ENCODE measurements around the gene TSKS. TPM values are rescaled to one million over a fixed set of nuclear protein-coding genes. Genes with fewer than 3 reads are reported as not detected.
A peak's percentile ranks its signal among the peaks of the same experiment; 100 is the strongest.

The TSKS gene
- total and polyA plus RNA-seq, 3 donors from 2014 or later: 65.3 to 137 (median 101) TPM

- Histone ChIP-seq H3K9me3 (no peaks in the 10 kb centered on the region), H3K4me1 (peaks cover 6% of the 10 kb centered on the region), H3K27ac (no peak overlapping the region), H3K27me3 (no peaks in the 10 kb centered on the region), H3K36me3 (ENCODE audit: low read depth, missing control alignments) (no peaks in the 10 kb centered on the region), H3K4me3 (no peak overlapping the region)
- WGBS, 2 donors: 94 to 96% methylated on average over 6 of the region's 6 CpGs
- intact Hi-C loops (cut with DNase I; ENCODE audit: low total_unique reads): no loop called here
- no peak for DNase-seq
- TF ChIP-seq POLR2A (IDR thresholded peaks at IDR 0.05): no peak
- TF ChIP-seq CTCF (IDR thresholded peaks at IDR 0.05): no peak
These were observed 67.0 kb downstream of the TSKS start for GRCh38 chr19:49696115-49696514.

DNA sequence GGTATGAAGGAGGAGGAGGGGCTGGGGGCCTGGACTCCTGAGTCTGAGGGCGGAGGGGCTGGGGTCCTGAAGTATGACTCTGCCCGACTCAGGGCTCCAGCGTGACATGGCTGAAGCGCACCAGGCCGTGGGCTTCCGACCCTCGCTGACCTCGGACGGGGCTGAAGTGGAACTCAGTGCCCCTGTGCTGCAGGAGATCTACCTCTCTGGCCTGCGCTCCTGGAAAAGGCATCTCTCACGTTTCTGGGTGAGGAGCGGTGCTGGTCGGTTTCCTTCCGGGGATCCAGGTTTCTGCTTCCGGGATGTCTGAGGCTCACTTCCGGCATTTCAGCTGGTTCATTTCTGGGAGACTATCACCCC, 71.0 kb downstream of the TSKS start:
- H3K9me3 ChIP-seq: no peaks in the 10 kb centered on the region
- no peak for DNase-seq
- H3K27ac ChIP-seq: no peak overlapping the region
- peak overlapping the region; percentile 47 to 56 for H3K4me3 ChIP-seq
- no peaks in the 10 kb centered on the region for H3K36me3 ChIP-seq (ENCODE audit: low read depth, missing control alignments)
- H3K27me3 ChIP-seq: no peaks in the 10 kb centered on the region
- peaks cover 16% of the 10 kb centered on the region for H3K4me1 ChIP-seq
- no peak for TF ChIP-seq POLR2A (IDR thresholded peaks at IDR 0.05)
- TF ChIP-seq CTCF (IDR thresholded peaks at IDR 0.05): no peak
- WGBS, 2 donors: 45% methylated on average over 7 to 16 of the region's 16 CpGs
- intact Hi-C loops (cut with DNase I; ENCODE audit: low total_unique reads): no loop called here

DNA sequence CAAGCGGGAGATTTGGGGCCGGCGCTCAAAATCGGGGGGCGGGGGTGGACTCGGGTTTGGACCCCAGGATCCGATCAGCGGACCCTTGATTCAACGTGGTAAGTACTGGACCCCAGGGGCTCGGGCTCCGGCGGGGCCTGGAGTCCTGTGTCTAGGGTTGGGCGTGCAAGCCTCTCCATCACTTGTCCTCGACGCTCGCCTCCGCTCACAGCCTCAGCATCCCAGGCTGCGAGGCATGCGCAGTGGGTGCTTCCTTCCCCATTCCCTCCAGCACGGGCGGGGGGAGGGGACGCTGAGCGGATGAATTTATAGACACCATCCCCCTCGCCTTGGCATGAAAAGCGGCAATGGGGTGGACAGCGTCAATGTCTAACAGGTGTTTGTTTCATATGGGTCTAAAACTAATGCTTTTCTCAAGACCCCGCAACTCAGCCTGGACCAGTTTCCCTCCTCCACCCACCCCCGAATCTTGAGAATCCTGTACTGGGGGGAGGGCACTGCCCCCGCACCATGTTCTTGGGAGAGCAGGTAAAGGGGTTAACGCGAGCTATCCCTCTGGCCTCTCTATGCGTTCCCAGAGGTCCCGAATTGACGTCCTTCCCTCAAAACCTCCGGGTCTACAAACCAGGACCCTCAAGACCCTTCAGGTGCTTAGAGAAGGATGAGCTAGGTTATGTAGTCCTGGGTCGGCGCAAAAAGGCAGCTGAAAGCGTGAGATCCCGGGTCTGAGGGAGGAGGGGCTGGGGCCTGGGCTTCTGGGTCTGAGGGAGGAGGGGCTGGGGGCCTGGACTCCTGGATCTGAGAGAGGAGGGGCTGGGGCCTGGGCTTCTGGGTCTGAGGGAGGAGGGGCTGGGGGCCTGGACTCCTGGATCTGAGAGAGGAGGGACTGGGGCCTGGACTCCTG, 71.6 kb downstream of the TSKS start:
- 9 to 16% methylated on average over 34 to 39 of the region's 39 CpGs for WGBS, 2 donors
- Histone ChIP-seq H3K36me3 (ENCODE audit: low read depth, missing control alignments) (no peaks in the 10 kb centered on the region), H3K27ac (peak overlapping the region in 1 of 2 donors; percentile 84), H3K9me3 (no peaks in the 10 kb centered on the region), H3K27me3 (no peaks in the 10 kb centered on the region), H3K4me1 (peaks cover 16% of the 10 kb centered on the region), H3K4me3 (peak overlapping the region; percentile 47 to 56)
- intact Hi-C loops (cut with DNase I; ENCODE audit: low total_unique reads): no loop called here
- peak; percentile 69 for DNase-seq
- TF ChIP-seq CTCF (IDR thresholded peaks at IDR 0.05) (no peak), POLR2A (IDR thresholded peaks at IDR 0.05) (no peak)

GRCh38 chr19:49690656-49691242, 72.4 kb downstream of the TSKS start, which contains the start of gene CPT1C:
CPT1C (plus strand) TSS chr19:49691116; CDS start chr19:49692253, 1,137 bp downstream.
- peak; percentile 82 for DNase-seq
- Histone ChIP-seq H3K9me3 (no peaks in the 10 kb centered on the region), H3K4me3 (peak within 1 kb of the TSS; percentile 47 to 56), H3K4me1 (peaks cover 22% of the 10 kb centered on the region), H3K27ac (peak within 1 kb of the TSS; percentile 45 to 84), H3K27me3 (no peaks in the 10 kb centered on the region), H3K36me3 (ENCODE audit: low read depth, missing control alignments) (no peaks in the 10 kb centered on the region)
- intact Hi-C loops (cut with DNase I; ENCODE audit: low total_unique reads): no loop called here
- WGBS, 2 donors: 5 to 13% methylated on average over 31 to 38 of the region's 38 CpGs
- TF ChIP-seq CTCF (IDR thresholded peaks at IDR 0.05) (no peak), POLR2A (IDR thresholded peaks at IDR 0.05) (no peak)

Measured in testis (tissue), 3 donors.